WERI-Rb-1 (cell line): ENCODE measurements around the gene TMEM154.

Experiments
- DNase-seq: peaks from one replicate; pipeline ENCODE4 v3.0.0-alpha.2; 2020
- H3K27ac ChIP-seq: fragments of 250-450 bp; sonication (Bioruptor Pico); 2 replicates; pipeline ENCODE4 v1.5.1; 2020; ENCODE audit warnings: mild to moderate bottlenecking, moderate library complexity
- H3K27me3 ChIP-seq: fragments of 250-450 bp; sonication (Bioruptor Pico); 2 replicates; pipeline ENCODE4 v1.5.1; 2021; ENCODE audit warnings: mild to moderate bottlenecking, low read depth, moderate library complexity; ENCODE audit not compliant: insufficient read depth, severe bottlenecking
- H3K36me3 ChIP-seq: fragments of 250-450 bp; sonication (Bioruptor Pico); 2 replicates; pipeline ENCODE4 v1.5.1; 2020; ENCODE audit warnings: mild to moderate bottlenecking, moderate library complexity
- H3K4me3 ChIP-seq: 2 replicates; pipeline ENCODE4 v1.5.1; 2011; ENCODE audit warnings: low read depth, mild to moderate bottlenecking, control low read depth, low read length
- H3K9me3 ChIP-seq: fragments of 250-450 bp; sonication (Bioruptor Pico); 2 replicates; pipeline ENCODE4 v1.5.1; 2021; ENCODE audit warnings: mild to moderate bottlenecking, moderate library complexity; ENCODE audit not compliant: severe bottlenecking
- CTCF ChIP-seq: IDR thresholded peaks from 2 replicates; pipeline ENCODE4 v1.5.1; 2011; ENCODE audit warnings: low read depth, mild to moderate bottlenecking, control low read depth, inconsistent platforms, low read length

TMEM154 gene

GRCh38 chr4:152663203-152664066 lies 16.4 kb downstream of the TMEM154 start:
- DNase-seq: no peak
- Histone ChIP-seq H3K4me3 (no peak overlapping the region), H3K36me3 (no peaks in the 10 kb centered on the region), H3K27ac (no peak overlapping the region), H3K9me3 (no peaks in the 10 kb centered on the region), H3K27me3 (no peaks in the 10 kb centered on the region)
- no peak for TF ChIP-seq CTCF

- Histone ChIP-seq H3K27ac (no peak overlapping the region), H3K27me3 (no peaks in the 10 kb centered on the region), H3K9me3 (peaks cover 8% of the 10 kb centered on the region), H3K4me3 (no peak overlapping the region), H3K36me3 (no peaks in the 10 kb centered on the region)
- no peak for TF ChIP-seq CTCF
- no peak for DNase-seq
Observed at GRCh38 chr4:152661649-152662048, 18.1 kb downstream of the TMEM154 start.

DNA sequence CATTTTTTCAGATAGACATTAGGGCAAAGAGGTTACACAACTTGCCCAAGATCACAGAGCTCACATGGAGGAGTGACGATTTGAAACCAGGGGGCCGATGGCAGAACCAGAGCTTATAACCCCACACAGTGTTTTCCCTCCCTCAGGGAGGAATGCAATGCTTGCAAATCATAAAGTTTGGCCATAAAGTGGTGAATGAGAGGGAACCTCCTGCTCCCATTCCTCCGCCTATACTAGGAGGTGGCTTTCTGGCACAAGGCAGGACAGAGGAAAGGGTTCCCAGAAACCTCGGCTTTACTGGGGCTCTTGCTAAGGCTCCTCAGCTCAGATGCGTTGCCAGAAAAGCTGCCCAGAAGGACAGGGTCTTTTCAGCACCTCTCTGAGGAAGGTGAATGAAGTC lies 19.3 kb downstream of the TMEM154 start:
- Histone ChIP-seq H3K4me3 (no peak overlapping the region), H3K27me3 (no peaks in the 10 kb centered on the region), H3K27ac (no peak overlapping the region), H3K9me3 (peaks cover 13% of the 10 kb centered on the region), H3K36me3 (no peaks in the 10 kb centered on the region)
- TF ChIP-seq CTCF: no peak
- no peak for DNase-seq

- DNase-seq: no peak
- no peak overlapping the region for H3K4me3 ChIP-seq
- TF ChIP-seq CTCF: no peak
- no peaks in the 10 kb centered on the region for H3K27me3 ChIP-seq
- H3K27ac ChIP-seq: no peak overlapping the region
- peaks cover 13% of the 10 kb centered on the region for H3K9me3 ChIP-seq
- H3K36me3 ChIP-seq: no peaks in the 10 kb centered on the region
Observed at GRCh38 chr4:152659806-152660205, 20.0 kb downstream of the TMEM154 start.

GRCh38 chr4:152657657-152658056 lies 22.1 kb downstream of the TMEM154 start:
- DNase-seq: no peak
- H3K36me3 ChIP-seq: no peaks in the 10 kb centered on the region
- no peaks in the 10 kb centered on the region for H3K27me3 ChIP-seq
- TF ChIP-seq CTCF: no peak
- H3K27ac ChIP-seq: no peak overlapping the region
- peaks cover 13% of the 10 kb centered on the region for H3K9me3 ChIP-seq
- H3K4me3 ChIP-seq: no peak overlapping the region
